Hippocampal formation (tissue), 2 donors: Measurements from ENCODE around the gene MIOX.

Experiments used
- DNase-seq, 2 donors: peaks; one replicate each; lab custom pipeline; 2025; lab: John Stamatoyannopoulos, UW

Gene MIOX

GRCh38 chr22:50486561-50487289, at the start of gene MIOX:
Gene MIOX, plus strand, starts transcription at chr22:50486859. Its CDS starts 39 bp downstream, at chr22:50486898.
- no peak for DNase-seq

GRCh38 chr22:50437511-50438304, 49.0 kb upstream of the MIOX start:
- DNase-seq = no peak

GRCh38 chr22:50438305-50439275, 48.1 kb upstream of the MIOX start:
- DNase-seq = no peak

- no peak for DNase-seq
Observed at GRCh38 chr22:50439314-50439870, 47.3 kb upstream of the MIOX start.

GRCh38 chr22:50439871-50440331, 46.8 kb upstream of the MIOX start:
- DNase-seq = no peak

GRCh38 chr22:50440544-50441249, 46.0 kb upstream of the MIOX start:
- no peak for DNase-seq

GRCh38 chr22:50441428-50441993, 45.1 kb upstream of the MIOX start:
- no peak for DNase-seq

GRCh38 chr22:50443197-50443596, 43.5 kb upstream of the MIOX start:
- DNase-seq = no peak

GRCh38 chr22:50443801-50444625, 42.6 kb upstream of the MIOX start:
- no peak for DNase-seq

GRCh38 chr22:50444663-50445062, 42.0 kb upstream of the MIOX start:
- DNase-seq = no peak

GRCh38 chr22:50445071-50445879, 41.4 kb upstream of the MIOX start:
- no peak for DNase-seq

GRCh38 chr22:50445880-50446707, 40.6 kb upstream of the MIOX start:
- no peak for DNase-seq

GRCh38 chr22:50446708-50447575, 39.7 kb upstream of the MIOX start:
- no peak for DNase-seq

- no peak for DNase-seq
Observed at GRCh38 chr22:50447576-50448551, 38.8 kb upstream of the MIOX start.

GRCh38 chr22:50452649-50453048, 34.0 kb upstream of the MIOX start:
- no peak for DNase-seq

GRCh38 chr22:50454556-50455075, 32.0 kb upstream of the MIOX start:
- no peak for DNase-seq
